GM19193 (cell line): ENCODE data around the gene OSER1.

Source experiments
- POLR2A ChIP-seq: IDR thresholded peaks from 4 replicates; pipeline ENCODE4 v1.6.1; 2011; ENCODE audit not compliant: insufficient read depth, insufficient read length; ENCODE audit errors: extremely low read depth

OSER1 gene

GRCh38 chr20:44146272-44146671, 64.3 kb downstream of the OSER1 start:
- TF ChIP-seq POLR2A = no peak
